Measurements from ENCODE around the gene RIIAD1.
A peak's percentile ranks its signal among the peaks of the same experiment; 100 is the strongest.
"Not testable (repeated sequence)": the region's sequence is repeated elsewhere in the genome, so short reads cannot be mapped to it uniquely, and the experiment has no call there.

Gene RIIAD1

DNA sequence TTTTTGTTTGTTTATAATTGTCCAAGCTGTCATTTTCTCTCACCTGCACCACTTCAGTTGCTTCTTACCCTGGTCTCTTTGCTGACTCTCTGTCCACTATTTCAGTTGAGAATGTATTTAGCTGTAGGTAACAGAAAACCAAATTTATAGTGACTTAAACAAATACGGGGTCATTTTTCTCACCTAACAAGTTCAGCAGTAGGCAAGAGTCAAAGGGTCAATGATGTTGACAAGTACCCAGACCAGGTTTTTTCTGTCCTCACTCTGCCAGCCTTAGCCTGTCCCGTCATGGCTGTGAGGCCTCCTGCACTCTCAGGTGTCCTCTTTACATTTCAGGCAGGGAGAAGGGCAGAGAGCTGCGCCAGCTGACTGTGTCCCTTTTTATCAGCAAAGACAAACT is 11.8 kb downstream of the RIIAD1 start:
- H3K9me3 Mint-ChIP-seq, result peaks cover 11% of the 10 kb centered on the region
- DNase-seq (ENCODE audit: low spot score), result no peak
- H3K4me1 Mint-ChIP-seq (ENCODE audit: low read depth), result peaks cover 2% of the 10 kb centered on the region
- H3K36me3 Mint-ChIP-seq (ENCODE audit: low read depth), result peaks cover 1% of the 10 kb centered on the region
- no peak overlapping the region for H3K27ac Mint-ChIP-seq
- peaks cover 17% of the 10 kb centered on the region for H3K27me3 Mint-ChIP-seq (ENCODE audit: low read depth)
- H3K4me3 Mint-ChIP-seq, result no peak overlapping the region

DNA sequence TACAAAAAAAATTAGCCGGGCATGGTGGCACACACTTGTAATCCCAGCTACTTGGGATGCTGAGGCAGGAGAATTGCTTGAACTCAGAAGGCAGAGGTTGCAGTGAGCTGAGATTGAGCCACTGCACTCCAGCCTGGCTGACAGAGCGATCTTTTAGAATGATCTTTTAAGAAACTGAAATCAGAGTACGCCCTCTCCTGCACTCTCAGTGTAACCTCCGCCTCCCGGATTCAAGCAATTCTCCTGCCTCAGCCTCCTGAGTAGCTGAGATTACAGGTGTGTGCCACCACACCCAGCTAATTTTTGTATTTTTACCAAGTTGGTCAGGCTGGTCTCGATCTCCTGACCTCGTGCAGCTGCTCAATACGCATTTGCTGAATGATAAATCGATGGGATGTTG is 12.7 kb downstream of the RIIAD1 start:
- not testable (repeated sequence) for DNase-seq (ENCODE audit: low spot score); H3K27ac Mint-ChIP-seq; H3K4me3 Mint-ChIP-seq; H3K36me3 Mint-ChIP-seq (ENCODE audit: low read depth); H3K4me1 Mint-ChIP-seq (ENCODE audit: low read depth)
- Mint-ChIP-seq H3K9me3 (peaks cover 15% of the 10 kb centered on the region), H3K27me3 (ENCODE audit: low read depth) (peaks cover 12% of the 10 kb centered on the region)

DNA sequence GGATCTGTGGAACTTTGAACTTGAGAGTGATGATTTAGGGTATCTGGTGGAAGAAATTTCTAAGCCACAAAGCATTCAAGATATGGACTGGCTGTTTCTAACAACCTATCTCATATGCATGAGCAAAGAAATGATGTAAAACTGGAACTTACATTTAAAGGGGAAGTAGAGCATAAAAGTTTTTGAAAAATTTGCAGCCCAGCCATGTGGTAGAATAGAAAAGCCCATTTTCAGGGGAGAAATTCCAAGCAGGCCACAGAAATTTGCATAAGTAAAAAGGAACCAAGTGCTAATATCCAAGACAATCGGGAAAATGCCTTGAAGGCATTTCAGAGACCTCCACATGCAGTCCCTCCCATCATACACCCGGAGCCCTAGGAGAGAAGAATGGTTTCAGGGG is 15.7 kb downstream of the RIIAD1 start:
- Mint-ChIP-seq H3K4me3 (no peak overlapping the region), H3K4me1 (ENCODE audit: low read depth) (peaks cover 4% of the 10 kb centered on the region), H3K36me3 (ENCODE audit: low read depth) (peaks cover 1% of the 10 kb centered on the region), H3K27ac (no peak overlapping the region), H3K27me3 (ENCODE audit: low read depth) (peaks cover 4% of the 10 kb centered on the region), H3K9me3 (peaks cover 15% of the 10 kb centered on the region)
- no peak for DNase-seq (ENCODE audit: low spot score)

DNA sequence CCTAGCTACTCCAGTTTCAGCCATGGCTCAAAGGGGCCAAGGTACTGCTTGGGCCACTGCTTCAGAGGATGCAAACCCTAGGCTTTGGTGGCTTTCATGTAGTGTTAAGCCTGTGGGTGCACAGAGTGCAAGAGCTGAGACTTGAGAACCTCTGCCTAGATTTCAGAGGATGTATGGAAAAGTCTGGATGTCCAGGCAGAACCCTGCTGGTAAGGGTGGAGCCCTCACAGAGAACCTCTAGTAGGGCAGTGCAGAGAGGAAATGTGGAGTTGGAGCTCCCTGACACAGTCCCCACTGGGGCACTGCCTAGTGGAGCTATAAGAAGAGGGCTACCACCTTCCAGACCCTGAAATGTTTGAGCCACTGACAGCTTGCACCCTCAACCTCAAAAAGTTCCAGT is 16.2 kb downstream of the RIIAD1 start:
- DNase-seq (ENCODE audit: low spot score), result no peak
- Mint-ChIP-seq H3K4me3 (no peak overlapping the region), H3K36me3 (ENCODE audit: low read depth) (peaks cover 1% of the 10 kb centered on the region), H3K27me3 (ENCODE audit: low read depth) (peaks cover 4% of the 10 kb centered on the region), H3K4me1 (ENCODE audit: low read depth) (peaks cover 4% of the 10 kb centered on the region), H3K9me3 (peaks cover 15% of the 10 kb centered on the region), H3K27ac (no peak overlapping the region)

DNA sequence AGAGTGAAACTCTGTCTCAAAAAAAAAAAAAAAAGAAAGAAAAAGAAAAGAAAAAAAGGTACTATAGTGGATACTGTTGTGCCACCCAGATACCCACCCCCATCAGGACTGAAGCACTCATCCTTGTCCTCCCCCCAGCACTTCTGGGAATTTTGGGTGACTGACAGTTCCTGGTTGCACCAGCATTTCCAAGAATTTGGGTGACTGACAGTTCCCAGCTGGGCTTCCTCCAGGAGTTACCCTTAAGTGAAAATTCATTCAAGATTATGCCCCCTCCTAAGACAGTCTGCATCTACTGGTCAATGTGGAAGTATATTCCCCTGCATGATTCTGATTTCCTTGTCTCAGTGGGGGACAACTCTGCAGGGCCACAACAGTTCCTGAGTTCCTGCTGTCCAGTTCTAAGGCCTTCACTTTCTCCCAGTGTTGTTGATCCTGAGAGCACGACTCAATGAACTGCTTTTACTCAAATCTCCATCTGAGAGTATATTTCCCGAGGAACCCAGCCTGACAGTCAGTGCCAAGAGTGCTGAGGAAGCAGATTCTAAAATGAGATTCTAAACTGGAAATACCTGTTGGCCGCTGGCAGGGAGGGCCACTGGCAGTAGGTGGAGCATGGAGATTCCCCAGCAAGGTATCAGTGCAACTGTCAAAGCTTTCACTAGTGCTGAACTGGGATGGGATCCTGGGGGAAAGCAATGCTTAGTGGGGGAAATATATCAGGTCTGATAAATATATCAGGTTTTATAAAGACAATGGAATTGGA is 18.5 kb downstream of the RIIAD1 start:
- H3K27ac Mint-ChIP-seq, result no peak overlapping the region
- H3K9me3 Mint-ChIP-seq, result peaks cover 15% of the 10 kb centered on the region
- H3K4me3 Mint-ChIP-seq, result no peak overlapping the region
- DNase-seq (ENCODE audit: low spot score), result no peak
- peaks cover 1% of the 10 kb centered on the region for H3K36me3 Mint-ChIP-seq (ENCODE audit: low read depth)
- H3K27me3 Mint-ChIP-seq (ENCODE audit: low read depth), result peaks cover 16% of the 10 kb centered on the region
- H3K4me1 Mint-ChIP-seq (ENCODE audit: low read depth), result peaks cover 4% of the 10 kb centered on the region

DNA sequence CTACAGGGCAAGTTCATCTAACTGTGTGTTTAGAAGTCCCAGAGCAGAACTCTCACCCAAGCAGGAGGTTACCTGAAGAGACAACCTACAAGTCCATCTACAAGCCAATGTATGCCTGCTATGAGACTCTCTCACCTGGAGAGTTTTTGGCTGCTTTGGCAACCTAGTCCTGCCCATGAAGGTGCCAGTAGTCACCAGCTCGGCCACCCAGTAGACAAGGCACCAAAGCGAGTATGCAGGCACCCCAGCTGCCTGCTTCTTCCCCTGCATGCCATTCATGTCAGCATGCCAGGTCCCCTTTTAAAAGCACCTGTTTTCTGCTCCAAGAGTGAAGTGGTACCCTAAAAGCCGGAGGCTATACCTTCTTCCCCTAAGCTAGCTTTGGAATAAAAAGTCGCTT is 20.2 kb downstream of the RIIAD1 start:
- Mint-ChIP-seq H3K4me3 (no peak overlapping the region), H3K27me3 (ENCODE audit: low read depth) (peaks cover 29% of the 10 kb centered on the region), H3K4me1 (ENCODE audit: low read depth) (peaks cover 2% of the 10 kb centered on the region), H3K9me3 (peaks cover 13% of the 10 kb centered on the region), H3K27ac (no peak overlapping the region), H3K36me3 (ENCODE audit: low read depth) (peaks cover 1% of the 10 kb centered on the region)
- DNase-seq (ENCODE audit: low spot score), result no peak

DNA sequence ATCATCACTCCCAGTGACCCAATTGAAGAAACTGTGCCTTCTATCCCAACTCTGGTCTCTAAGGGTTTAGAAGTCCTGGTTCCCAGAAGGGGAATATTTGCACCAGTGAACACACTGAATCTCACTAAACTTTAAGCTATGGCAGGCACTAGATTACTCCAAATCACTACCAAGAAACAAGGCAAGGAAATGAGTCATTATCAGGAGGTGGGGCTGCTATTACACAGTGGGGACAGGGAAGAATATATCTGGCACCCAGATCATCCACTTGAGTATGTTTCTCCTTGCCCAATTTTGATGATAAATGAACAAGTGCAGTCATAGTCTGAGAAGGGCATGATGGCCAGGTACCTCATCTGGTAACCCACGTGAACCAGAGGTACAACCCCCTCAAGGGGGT is 35.0 kb downstream of the RIIAD1 start:
- DNase-seq (ENCODE audit: low spot score), result no peak
- Mint-ChIP-seq H3K9me3 (no peaks in the 10 kb centered on the region), H3K36me3 (ENCODE audit: low read depth) (peaks cover 23% of the 10 kb centered on the region), H3K4me1 (ENCODE audit: low read depth) (peaks cover 4% of the 10 kb centered on the region), H3K27me3 (ENCODE audit: low read depth) (no peaks in the 10 kb centered on the region), H3K4me3 (no peak overlapping the region), H3K27ac (no peak overlapping the region)

DNA sequence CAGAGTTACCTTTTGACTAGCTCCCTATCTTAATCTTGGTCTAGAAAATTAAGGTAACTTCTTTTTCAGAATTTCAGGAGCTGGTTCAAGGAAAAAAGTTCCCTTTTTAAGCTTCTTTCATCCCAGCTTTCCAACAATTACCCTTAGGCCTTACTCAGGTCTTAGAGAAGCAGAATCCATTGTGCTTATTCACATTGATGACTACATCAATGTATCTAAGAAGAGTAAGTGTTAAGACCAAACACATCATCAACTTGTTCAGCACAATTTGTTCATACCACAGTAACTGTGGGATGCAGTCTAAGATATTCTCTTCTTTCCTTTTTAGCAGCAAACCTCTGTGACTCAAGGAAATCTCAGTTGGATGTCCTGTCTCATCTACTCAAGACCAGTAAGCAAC is 37.9 kb downstream of the RIIAD1 start:
- Mint-ChIP-seq H3K27ac (no peak overlapping the region), H3K36me3 (ENCODE audit: low read depth) (peaks cover 34% of the 10 kb centered on the region), H3K4me3 (no peak overlapping the region), H3K27me3 (ENCODE audit: low read depth) (no peaks in the 10 kb centered on the region), H3K4me1 (ENCODE audit: low read depth) (peaks cover 20% of the 10 kb centered on the region), H3K9me3 (no peaks in the 10 kb centered on the region)
- no peak for DNase-seq (ENCODE audit: low spot score)

DNA sequence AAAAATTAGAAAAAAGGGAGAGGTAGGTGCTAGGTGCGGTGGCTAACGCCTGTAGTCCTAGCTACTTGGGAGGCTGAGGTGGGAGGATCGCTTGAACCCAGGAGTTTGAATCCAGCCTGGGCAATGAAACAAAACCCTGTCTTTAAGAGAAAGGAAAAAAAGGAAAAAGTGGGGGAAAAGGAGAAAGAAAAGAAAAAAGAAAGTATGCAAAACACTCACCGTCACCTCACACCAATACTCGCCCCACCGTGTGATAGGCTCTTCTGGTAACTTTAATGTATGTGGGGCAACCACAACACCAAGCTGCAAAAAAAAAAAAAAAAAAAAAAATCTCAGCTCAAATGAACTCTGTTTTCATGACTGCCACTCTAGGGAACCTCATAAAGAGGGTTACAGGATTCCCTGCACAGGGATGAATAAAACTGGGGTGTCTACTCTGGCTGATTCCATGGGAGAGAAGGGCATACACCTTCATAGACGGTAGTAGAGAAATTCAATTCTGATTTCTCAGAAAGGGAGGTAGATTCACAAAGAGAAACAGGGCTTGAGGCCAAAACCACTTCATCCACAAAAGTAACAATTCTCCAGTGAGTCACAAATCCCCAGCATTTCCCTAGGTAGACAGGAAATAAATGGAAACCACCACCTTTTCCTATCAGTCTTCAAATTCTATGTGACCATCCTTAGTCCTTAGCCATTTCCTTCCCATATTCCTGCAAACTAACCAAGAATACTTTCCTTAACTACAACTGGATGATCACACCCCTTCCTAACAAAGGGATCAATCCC is 39.5 kb downstream of the RIIAD1 start:
- H3K4me1 Mint-ChIP-seq (ENCODE audit: low read depth), result peaks cover 24% of the 10 kb centered on the region
- peaks cover 34% of the 10 kb centered on the region for H3K36me3 Mint-ChIP-seq (ENCODE audit: low read depth)
- H3K27me3 Mint-ChIP-seq (ENCODE audit: low read depth), result no peaks in the 10 kb centered on the region
- no peak for DNase-seq (ENCODE audit: low spot score)
- no peak overlapping the region for H3K27ac Mint-ChIP-seq
- no peak overlapping the region for H3K4me3 Mint-ChIP-seq
- no peaks in the 10 kb centered on the region for H3K9me3 Mint-ChIP-seq

DNA sequence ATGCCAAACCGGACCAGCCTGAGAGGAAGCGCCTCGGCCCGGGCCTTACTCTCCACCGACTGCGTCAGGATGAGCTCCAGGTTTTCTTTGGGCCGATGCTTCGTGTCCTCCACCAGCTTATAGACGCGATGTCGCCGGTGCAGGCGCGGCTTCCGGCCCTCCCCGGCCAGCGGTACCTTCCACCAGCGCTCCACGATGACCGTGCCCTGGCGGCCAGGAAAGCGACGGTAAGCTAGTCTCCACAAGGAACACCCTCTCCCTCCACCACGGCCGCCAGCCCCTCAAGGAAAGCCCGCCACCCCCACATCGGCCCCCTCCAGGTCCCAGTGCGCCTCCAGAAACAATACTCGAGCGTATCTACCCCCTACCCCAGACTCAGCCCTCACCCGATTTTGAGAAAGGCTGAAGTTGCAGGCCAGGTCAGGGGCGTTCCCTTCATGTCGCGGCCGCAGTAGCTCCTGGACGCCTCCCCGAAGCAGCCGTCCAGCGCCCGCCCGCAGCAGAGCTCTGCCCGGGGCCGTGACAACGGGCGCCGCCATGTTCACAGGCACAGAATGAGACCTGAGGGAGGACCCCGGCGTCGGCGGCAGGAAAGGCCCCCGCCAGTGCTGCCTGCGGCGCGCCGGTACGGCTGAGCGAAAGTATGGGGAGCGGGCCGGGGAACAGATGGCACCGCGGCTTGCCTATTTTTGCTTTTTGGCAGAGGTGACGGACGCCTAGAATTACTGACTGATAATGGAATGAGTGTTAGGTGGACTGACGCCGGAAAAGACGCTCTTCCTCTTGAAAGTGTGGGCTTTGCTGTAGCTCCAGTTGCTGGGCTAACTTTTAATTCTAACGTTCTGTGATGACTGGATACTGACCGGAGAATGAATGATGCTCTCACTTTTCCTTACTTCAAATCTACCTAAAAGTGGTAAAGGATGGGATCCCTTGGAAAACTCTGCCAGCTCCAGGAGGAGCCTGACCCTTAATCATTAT is 41.9 kb downstream of the RIIAD1 start, which contains the start of gene MRPL9:
TSS of gene MRPL9 (minus strand) at position 556 of the 981 bp plus-strand sequence. CDS start at position 539, 17 bp downstream.
- peaks cover 30% of the 10 kb centered on the region for H3K36me3 Mint-ChIP-seq (ENCODE audit: low read depth)
- no peaks in the 10 kb centered on the region for H3K27me3 Mint-ChIP-seq (ENCODE audit: low read depth)
- DNase-seq (ENCODE audit: low spot score), result peak; percentile 84

DNA sequence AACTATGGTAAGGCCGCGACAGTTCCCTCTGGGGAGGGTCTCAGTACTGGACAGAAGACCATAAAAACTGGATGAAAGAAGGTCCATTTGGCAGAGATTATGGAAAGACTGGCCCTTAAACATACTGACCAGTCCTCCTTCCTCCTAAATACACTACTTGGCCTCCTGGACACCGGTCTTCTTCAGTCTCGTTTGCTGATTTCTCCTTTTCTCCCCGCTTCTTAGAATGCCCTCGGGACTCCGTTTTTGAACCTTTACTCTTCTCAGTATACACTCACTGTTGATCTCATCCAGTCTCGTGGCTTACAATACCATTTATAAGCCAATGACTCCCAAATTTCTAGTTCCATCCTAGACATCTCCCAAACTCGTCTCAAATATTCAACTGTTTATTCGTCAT is 42.7 kb downstream of the RIIAD1 start:
- Mint-ChIP-seq H3K27me3 (ENCODE audit: low read depth) (no peaks in the 10 kb centered on the region), H3K27ac (peak overlapping the region; percentile 96), H3K9me3 (no peaks in the 10 kb centered on the region), H3K4me3 (peak overlapping the region; percentile 91), H3K4me1 (ENCODE audit: low read depth) (peaks cover 25% of the 10 kb centered on the region), H3K36me3 (ENCODE audit: low read depth) (peaks cover 30% of the 10 kb centered on the region)
- DNase-seq (ENCODE audit: low spot score), result no peak

More for the DNA sequence above, 41.9 kb downstream of the RIIAD1 start, which contains the start of gene MRPL9:
- Mint-ChIP-seq H3K27ac (peak within 1 kb of the TSS; percentile 96), H3K9me3 (no peaks in the 10 kb centered on the region), H3K4me1 (ENCODE audit: low read depth) (peaks cover 23% of the 10 kb centered on the region), H3K4me3 (peak within 1 kb of the TSS; percentile 91)

DNA sequence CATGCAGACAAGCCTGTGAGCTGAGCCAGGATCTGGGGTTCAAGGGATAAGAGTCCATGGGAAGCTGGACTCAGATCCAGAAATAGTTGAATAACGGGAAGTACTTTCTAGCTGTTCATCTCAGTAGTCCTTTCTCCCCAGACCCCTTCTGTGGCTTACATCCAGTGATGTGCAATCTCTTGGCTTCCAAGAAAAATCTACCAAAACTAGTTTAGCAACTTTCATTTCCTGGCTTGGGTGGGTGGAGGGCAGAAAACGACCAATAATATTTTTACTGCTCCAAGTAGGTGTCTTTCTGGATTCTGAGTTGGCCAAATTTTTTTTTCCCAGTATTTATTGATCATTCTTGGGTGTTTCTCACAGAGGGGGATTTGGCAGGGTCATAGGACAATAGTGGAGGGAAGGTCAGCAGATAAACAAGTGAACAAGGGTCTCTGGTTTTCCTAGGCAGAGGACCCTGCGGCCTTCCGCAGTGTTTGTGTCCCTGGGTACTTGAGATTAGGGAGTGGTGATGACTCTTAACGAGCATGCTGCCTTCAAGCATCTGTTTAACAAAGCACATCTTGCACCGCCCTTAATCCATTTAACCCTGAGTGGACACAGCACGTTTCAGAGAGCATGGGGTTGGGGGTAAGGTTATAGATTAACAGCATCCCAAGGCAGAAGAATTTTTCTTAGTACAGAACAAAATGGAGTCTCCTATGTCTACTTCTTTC is 47.2 kb downstream of the RIIAD1 start:
- not testable (repeated sequence) for H3K36me3 Mint-ChIP-seq (ENCODE audit: low read depth); DNase-seq (ENCODE audit: low spot score); H3K27ac Mint-ChIP-seq

DNA sequence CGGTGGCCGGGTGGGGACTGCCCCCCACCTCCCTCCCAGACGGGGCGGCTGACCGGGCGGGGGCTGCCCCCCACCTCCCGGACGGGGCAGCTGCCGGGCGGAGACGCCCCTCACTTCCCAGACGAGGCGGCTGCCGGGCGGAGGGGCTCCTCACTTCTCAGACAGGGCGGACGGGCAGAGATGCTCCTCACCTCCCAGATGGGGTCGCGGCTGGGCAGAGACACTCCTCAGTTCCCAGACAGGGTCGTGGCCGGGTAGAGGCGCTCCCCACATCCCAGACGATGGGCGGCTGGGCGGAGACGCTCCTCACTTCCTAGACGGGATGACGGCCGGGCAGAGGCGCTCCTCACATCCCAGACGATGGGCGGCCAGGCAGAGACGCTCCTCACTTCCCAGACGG is 47.9 kb downstream of the RIIAD1 start:
- not testable (repeated sequence) for H3K36me3 Mint-ChIP-seq (ENCODE audit: low read depth); H3K27me3 Mint-ChIP-seq (ENCODE audit: low read depth); H3K27ac Mint-ChIP-seq; DNase-seq (ENCODE audit: low spot score); H3K4me3 Mint-ChIP-seq; H3K9me3 Mint-ChIP-seq; H3K4me1 Mint-ChIP-seq (ENCODE audit: low read depth)

More for the DNA sequence above, 47.2 kb downstream of the RIIAD1 start:
- not testable (repeated sequence) for H3K9me3 Mint-ChIP-seq; H3K27me3 Mint-ChIP-seq (ENCODE audit: low read depth)
- Mint-ChIP-seq H3K4me1 (ENCODE audit: low read depth) (peaks cover 14% of the 10 kb centered on the region), H3K4me3 (peak overlapping the region; percentile 18)

Data from T-helper 2 cell treated with Interferon-gamma antibody and Interleukin-4, amounts not matched to agents 5 μg/mL and 100 μg/mL, for 36 hours (primary cell).